GM19238 (cell line): ENCODE results near the gene MFSD1.

ENCODE experiments used
- DNase-seq: peaks from one replicate; pipeline ENCODE4 v3.0.0; 2011; ENCODE audit warnings: low spot score; ENCODE audit not compliant: insufficient read length

Gene MFSD1

DNA sequence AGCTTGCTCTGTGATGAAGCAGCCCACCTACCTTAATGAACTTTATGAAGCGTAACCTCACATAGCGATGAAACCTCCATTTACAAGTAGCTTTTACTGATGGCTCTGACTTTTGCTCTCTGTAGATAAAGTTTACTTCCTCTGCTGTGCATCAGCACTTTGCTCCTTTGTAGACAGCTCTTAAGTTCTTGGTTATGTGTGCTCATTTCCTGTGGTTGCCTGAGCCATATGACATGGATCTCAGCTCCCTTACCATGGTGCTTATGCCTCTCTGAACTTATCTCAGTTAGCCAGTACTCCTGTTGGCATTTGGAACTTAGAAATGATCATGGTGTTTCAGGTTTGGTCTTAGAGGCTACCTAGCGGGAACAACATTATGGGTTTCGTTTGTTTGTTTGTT is 7.8 kb downstream of the MFSD1 start:
- no peak for DNase-seq

GRCh38 chr3:158810823-158811724 is 9.2 kb downstream of the MFSD1 start:
- DNase-seq: no peak

- DNase-seq: no peak
Measured at GRCh38 chr3:158819282-158819681, 17.4 kb downstream of the MFSD1 start.

DNA sequence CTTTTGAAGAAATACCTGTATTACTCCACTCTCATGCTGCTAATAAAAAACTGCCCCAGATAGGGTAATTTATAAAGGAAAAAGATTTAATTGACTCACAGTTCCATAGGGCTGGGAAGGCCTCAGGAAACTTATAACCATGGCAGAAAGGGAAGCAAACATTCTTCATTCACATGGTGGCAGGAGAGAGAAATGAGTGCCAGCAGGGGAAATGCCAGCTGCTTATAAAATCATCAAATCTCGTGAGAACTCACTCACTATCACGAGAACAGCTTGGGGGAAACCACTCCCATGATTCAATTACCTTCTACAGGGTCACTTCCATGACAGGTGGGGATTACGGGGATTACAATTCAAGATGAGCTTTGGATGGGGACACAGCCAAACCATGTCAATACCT is 18.7 kb downstream of the MFSD1 start:
- DNase-seq: no peak

GRCh38 chr3:158821847-158822246 is 20.0 kb downstream of the MFSD1 start:
- no peak for DNase-seq

DNA sequence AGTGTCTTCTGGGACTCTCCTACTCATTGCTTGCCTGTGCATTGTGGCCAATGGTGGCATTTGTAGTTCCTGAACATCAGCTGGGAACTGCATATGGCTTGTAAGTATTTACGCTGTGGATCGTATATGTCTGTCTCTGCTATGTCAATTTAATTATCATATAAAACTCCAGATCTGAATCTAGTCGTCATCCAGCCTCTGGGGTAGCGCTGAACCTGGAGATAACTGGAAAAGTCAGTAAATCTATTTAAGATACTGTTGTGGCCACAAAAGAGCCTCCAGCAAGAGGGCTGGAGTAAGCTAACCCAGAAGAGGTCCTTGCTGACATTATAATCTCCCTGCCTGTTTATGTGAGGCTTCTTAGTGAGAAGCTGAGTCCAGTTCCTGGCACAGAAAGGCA is 21.6 kb downstream of the MFSD1 start:
- DNase-seq: no peak

DNA sequence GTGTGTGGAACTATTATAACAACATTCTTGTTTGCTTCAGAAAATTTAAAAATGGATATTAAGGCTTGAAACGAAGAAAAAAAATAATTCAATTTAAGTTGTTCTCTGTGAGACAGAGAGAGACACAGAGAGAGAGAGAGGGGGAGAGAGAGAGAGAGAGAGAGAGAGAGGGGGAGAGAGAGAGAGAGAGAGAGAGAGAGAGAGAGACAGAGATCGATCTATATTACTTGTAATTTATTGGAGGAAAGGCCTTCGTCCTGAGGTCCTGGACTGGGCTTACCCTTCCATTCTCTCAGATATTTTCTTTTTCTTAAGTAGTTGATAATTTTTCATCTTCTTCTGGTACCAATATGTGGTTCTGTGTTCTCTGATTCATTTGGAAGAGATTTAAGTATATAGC is 25.9 kb downstream of the MFSD1 start:
- DNase-seq: no peak

GRCh38 chr3:158830391-158830790 is 28.5 kb downstream of the MFSD1 start:
- DNase-seq: no peak

GRCh38 chr3:158831861-158832260 is 30.0 kb downstream of the MFSD1 start:
- DNase-seq: no peak

GRCh38 chr3:158835631-158836030 is 33.8 kb downstream of the MFSD1 start:
- DNase-seq: no peak

DNA sequence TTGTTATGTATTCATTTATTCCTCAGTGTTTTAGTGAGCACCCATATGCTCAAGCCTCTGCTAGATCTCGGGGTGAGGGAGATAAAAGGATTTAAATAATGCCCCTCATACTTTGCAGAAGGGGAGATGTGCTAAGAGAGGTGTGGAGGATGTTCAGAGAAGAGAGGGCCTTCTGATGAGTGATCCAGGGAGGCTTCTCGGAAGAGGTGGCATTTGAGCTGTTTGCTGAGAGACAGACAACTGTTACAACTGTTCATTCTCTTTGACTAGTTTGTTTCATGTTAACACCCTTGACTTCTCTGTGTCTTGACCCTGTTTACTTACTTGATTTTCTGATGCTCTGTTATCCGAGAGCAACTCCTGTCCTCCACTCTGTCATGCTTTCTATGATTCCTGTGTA is 34.5 kb downstream of the MFSD1 start:
- no peak for DNase-seq

DNA sequence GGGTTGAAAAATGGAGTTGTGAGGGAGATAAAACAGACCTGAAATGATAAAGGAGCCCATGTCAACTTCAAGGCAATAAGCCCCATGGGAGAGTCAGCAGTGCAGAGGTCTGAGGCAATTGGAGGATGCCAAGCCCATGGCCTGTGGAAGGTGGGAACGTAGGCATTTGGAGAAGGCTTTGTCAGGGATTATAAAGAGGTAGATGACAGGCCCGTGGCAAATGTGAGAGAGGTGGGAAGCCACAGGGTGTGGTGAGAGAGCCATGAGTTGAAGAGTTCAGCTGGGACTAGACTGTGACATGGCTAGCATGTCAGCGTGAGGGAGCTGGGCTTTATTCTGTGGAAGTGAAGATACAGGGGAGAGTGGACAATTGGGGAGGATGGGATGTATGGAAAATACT is 35.4 kb downstream of the MFSD1 start:
- DNase-seq: no peak

- DNase-seq: no peak
Measured at GRCh38 chr3:158839966-158840365, 38.1 kb downstream of the MFSD1 start.

GRCh38 chr3:158841387-158841786 is 39.5 kb downstream of the MFSD1 start:
- DNase-seq: no peak

- no peak for DNase-seq
Measured at GRCh38 chr3:158842976-158843375, 41.1 kb downstream of the MFSD1 start.

- DNase-seq: peak; percentile 27
Measured at GRCh38 chr3:158845765-158846350, 44.0 kb downstream of the MFSD1 start.

DNA sequence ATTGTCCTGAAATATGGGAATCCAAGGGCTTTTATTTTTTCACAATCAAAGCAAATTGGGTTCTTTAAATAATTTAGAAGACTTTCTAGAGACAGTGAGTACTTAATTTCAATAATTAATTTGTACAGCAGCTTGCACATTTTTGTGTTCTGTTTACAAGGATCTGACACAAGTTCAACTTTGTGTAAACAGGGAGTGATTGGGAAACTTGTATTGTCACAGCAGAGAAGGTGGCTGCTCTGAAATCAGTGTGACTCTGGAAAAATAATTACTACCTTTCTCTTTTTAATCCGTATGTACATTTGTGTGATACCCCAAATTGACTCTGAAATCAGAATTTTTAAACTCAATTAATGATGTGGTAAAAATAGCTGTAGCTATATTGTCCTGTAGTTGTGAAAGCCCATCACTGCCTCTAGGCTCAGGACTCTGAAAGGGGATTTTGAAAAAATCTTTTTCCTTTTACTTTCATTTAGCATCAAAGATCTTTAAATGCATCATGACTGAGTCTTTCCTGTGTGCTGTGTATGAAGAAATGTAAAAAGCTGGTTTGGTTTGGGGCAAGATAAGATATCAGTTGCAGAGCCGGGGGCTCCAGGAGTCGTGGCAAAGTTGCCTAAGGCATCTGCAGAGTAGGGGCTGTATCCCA is 45.1 kb downstream of the MFSD1 start:
- DNase-seq: no peak

GRCh38 chr3:158847452-158847821 is 45.6 kb downstream of the MFSD1 start:
- DNase-seq: no peak

DNA sequence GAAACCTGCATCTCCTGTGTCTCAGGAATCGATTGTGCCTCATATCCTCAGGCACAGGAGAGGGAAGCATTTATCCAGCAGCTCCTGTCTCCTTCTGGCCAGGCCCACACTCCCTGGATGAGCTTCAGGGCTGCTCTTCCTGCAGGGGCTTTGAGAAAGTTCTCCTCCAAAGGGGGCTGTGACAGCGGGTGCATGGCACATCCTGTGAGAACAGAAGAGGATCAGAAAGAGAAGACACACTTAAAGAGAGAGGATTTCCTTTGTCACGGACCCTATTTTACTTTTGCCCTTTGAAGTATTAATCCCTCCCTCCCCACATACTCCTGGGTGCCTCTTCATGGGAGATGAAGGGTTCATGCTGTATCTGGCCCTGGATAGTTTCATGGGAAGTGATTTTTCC is 46.0 kb downstream of the MFSD1 start:
- DNase-seq: no peak

DNA sequence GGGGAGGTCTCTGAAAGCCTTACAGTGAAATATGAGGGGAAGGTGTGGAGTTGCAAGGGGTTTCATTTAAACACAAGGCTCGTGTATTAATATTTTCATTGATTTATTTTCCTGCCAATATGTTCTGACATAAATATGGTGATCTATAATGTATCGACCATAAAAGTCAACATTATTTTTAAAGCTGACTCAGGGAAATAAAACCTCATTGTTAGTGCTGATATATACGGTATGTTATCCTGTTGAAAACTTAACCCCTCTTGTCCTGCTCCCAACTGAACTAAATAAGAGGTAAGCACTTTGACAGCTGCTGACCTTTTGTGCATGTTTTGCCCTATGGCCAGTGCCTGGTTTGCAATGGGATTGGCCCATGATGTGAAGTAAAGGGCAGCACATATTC is 47.9 kb downstream of the MFSD1 start:
- DNase-seq: no peak

GRCh38 chr3:158859362-158859761 is 57.5 kb downstream of the MFSD1 start:
- DNase-seq: no peak

- no peak for DNase-seq
Measured at GRCh38 chr3:158863247-158863646, 61.4 kb downstream of the MFSD1 start.

GRCh38 chr3:158864492-158864891 is 62.6 kb downstream of the MFSD1 start:
- no peak for DNase-seq
